SW480 (cell line): Measurements from ENCODE around the gene NCF1.
"Not testable (repeated sequence)": the region's sequence is repeated elsewhere in the genome, so short reads cannot be mapped to it uniquely, and the experiment has no call there.

Source experiments
- DNase-seq: peaks from one replicate; pipeline ENCODE4 v3.0.0-alpha.2; 2016; ENCODE audit warnings: low spot score

NCF1 gene

GRCh38 chr7:74788369-74789150 lies 14.7 kb downstream of the NCF1 start:
- DNase-seq, result peak; percentile 81

DNA sequence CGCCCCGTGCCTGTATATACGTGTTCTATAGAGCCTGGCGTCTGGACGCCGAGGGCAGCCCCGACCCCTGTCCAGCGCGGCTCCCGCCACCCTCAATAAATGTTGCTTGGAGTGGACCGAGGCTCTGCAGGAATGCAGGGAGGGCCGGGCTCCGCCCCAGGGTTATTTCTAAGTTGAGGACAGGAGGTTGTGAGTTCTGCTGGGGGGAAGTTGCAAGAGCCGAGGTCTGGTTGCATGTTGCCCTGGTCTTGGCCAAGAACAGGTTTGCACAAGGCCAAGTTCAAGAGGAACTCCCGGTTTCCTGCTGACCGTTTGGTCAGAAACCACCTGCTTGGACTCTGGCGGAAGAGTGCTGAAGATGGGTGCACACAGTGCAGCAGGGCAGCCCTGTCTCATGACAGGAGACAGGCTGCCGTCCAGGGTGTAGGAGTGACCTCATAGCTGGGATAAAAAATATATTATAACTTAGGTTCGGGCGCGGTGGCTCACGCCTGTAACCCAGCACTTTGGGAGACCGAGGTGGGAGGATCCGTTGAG lies 15.5 kb downstream of the NCF1 start:
- not testable (repeated sequence) for DNase-seq

DNA sequence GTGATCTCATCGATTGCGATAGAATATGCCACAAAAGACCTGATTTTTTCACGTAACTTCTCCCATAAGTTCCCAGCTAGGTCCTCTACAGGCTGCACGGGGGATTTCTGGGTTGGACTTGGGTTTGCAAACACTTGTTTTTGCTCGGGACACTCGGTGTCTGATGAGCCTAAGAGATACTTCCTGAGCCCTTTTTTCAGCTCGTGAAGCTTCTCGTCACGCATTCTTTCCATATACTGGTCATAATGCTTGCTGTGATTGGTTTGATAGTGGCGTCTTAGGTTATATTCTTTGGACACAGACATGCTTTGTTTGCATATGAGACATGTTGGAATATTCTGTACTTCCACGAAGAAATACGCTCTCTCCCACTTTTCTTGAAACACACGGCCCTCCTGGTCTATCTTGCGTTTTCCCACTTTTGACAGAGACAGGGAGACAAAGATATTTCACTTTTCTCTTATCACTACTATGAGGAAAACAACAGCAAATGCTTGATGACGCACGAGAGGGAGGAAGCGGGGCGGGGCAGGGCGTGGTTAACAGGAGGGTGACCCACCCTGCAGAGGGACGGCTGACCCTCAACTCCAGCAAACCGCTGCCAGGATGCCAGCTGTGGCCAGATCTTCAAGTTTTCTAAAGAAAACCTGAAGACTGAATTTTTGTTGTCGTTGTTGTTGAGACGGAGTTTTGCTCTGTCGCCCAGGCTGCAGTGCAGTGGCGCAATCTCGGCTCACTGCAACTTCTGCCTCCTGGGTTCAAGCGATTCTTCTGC lies 24.2 kb downstream of the NCF1 start:
- DNase-seq, result not testable (repeated sequence)

DNA sequence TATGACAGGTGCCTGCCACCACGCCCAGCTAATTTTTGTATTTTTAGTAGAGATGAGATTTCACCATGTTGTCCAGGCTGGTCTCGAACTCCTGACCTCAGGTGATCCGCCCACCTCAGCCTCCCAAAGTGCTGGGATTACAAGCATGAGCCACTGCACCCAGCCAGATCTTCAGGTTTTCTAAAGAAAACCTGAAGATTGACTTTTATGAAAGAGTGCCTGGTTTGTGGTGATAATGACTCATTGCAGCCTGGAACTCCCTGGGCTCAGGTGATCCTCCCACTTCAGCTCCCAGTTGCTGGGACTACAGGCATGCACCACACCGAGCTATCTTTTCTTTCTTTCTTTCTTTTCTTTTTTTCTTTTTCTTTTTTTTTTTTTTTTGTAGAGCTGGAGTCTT lies 24.8 kb downstream of the NCF1 start:
- not testable (repeated sequence) for DNase-seq

DNA sequence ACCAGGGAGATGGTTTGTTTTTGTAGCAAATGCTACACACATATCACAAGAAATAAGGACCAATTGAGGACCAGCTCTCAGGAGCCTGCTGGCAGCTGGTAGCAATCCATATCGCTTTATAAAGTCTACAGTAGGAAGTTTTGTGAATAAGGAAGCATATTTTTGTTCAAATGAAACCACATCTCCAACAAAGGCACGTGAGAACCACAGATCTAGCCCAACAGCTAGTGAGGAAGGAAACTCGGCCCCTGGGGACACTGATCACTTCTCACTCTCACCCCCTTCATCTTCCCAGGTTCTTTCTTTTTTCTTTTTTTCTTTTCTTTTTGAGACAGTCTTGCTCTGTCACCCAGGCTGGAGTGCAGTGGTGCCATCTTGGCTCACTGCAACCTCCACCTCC lies 42.1 kb downstream of the NCF1 start:
- DNase-seq, result not testable (repeated sequence)

GRCh38 chr7:74820146-74820805 lies 46.5 kb downstream of the NCF1 start:
- not testable (repeated sequence) for DNase-seq

- DNase-seq, result not testable (repeated sequence)
These were observed 47.4 kb downstream of the NCF1 start for GRCh38 chr7:74821259-74821658.

DNA sequence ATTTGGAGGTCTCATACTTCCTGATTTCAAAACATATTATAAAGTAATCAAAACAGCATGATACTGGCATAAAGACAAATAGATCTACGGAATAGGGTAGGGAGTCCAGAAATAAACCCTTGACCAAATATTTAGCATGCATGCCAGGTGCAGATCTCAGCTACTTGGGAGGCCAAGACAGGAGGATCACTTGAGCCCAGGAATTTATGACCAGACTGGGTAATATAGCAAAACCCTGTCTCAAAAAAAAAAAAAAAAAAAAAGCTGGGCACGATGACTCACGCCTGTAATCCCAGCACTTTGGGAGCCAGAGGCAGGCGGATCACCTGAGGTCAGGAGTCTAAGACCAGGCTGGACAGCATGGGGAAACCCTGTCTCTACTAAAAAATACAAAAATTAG lies 56.1 kb downstream of the NCF1 start:
- not testable (repeated sequence) for DNase-seq

GRCh38 chr7:74830411-74830810 lies 56.6 kb downstream of the NCF1 start:
- not testable (repeated sequence) for DNase-seq
